HepG2 (cell line): ENCODE measurements around the gene FBF1. TPM values are rescaled to one million over a fixed set of nuclear protein-coding genes. Genes with fewer than 3 reads are reported as not detected.

Experiments
- GABPA ChIP-seq, 2 experiments: IDR thresholded peaks; 2 replicates each; pipeline ENCODE4 v1.6.1; 2011 to 2016; ENCODE audit warnings: low read depth in 2 of 2, low read length in 1 of 2, missing biosample characterization in 1 of 2, missing genetic modification characterization in 1 of 2
- HDAC2 ChIP-seq: sonication (generic); formaldehyde crosslinking; IDR thresholded peaks from 2 replicates; pipeline ENCODE4 v1.4.0; 2020; ENCODE audit warnings: missing genetic modification reagents
- HMG20B ChIP-seq: conservative IDR thresholded peaks from 2 replicates; pipeline ENCODE4 v1.6.1; 2016; ENCODE audit warnings: missing genetic modification reagents, missing compliant biosample characterization
- MIXL1 ChIP-seq: IDR thresholded peaks from 2 replicates; pipeline ENCODE4 v1.6.1; 2016
- SP140L ChIP-seq: sonication (generic); formaldehyde crosslinking; IDR thresholded peaks from 2 replicates; pipeline ENCODE4 v1.4.0; 2020; ENCODE audit warnings: missing genetic modification reagents, borderline replicate concordance
- TSC22D2 ChIP-seq: sonication (generic); formaldehyde crosslinking; IDR thresholded peaks from 2 replicates; pipeline ENCODE4 v1.5.1; 2020; ENCODE audit warnings: missing genetic modification reagents, mild to moderate bottlenecking, borderline replicate concordance
- ZMYM4 ChIP-seq: sonication (generic); formaldehyde crosslinking; IDR thresholded peaks from 2 replicates; pipeline ENCODE4 v1.8.1; 2023; ENCODE audit warnings: mild to moderate bottlenecking, missing genetic modification reagents
- ZNF256 ChIP-seq: sonication (generic); formaldehyde crosslinking; conservative IDR thresholded peaks from 2 replicates; pipeline ENCODE4 v1.4.0; 2020; ENCODE audit warnings: missing genetic modification reagents
- ZNF329 ChIP-seq: sonication (generic); formaldehyde crosslinking; IDR thresholded peaks from 2 replicates; pipeline ENCODE4 v1.9.0; 2021; ENCODE audit warnings: low read depth, mild to moderate bottlenecking, missing genetic modification reagents
- ZNF331 ChIP-seq: sonication (generic); formaldehyde crosslinking; IDR thresholded peaks from 2 replicates; pipeline ENCODE4 v1.4.0; 2020; ENCODE audit warnings: missing genetic modification reagents
- ZNF383 ChIP-seq: sonication (generic); formaldehyde crosslinking; IDR thresholded peaks from 2 replicates; pipeline ENCODE4 v1.4.0; 2020; ENCODE audit warnings: missing genetic modification reagents, mild to moderate bottlenecking, borderline replicate concordance
- ZNF44 ChIP-seq: sonication (generic); formaldehyde crosslinking; IDR thresholded peaks from 2 replicates; pipeline ENCODE4 v1.5.1; 2020; ENCODE audit warnings: mild to moderate bottlenecking, missing genetic modification reagents
- ZNF552 ChIP-seq: sonication (generic); formaldehyde crosslinking; IDR thresholded peaks from 2 replicates; pipeline ENCODE4 v1.9.0; 2022; ENCODE audit warnings: missing genetic modification reagents, mild to moderate bottlenecking, borderline replicate concordance
- ZNF614 ChIP-seq: IDR thresholded peaks from 2 replicates; pipeline ENCODE4 v1.6.1; 2018; ENCODE audit warnings: missing biosample characterization, missing genetic modification reagents, inconsistent platforms, borderline replicate concordance
- ZNF737 ChIP-seq: sonication (generic); formaldehyde crosslinking; IDR thresholded peaks from 2 replicates; pipeline ENCODE4 v1.5.0; 2020; ENCODE audit warnings: missing genetic modification reagents, mild to moderate bottlenecking, borderline replicate concordance
- ZNF883 ChIP-seq: sonication (generic); formaldehyde crosslinking; IDR thresholded peaks from 2 replicates; pipeline ENCODE4 v1.5.1; 2020; ENCODE audit warnings: mild to moderate bottlenecking, missing genetic modification reagents; ENCODE audit errors: not compliant biosample characterization
- polyA plus RNA-seq, 8 experiments: library from polyadenylated mRNA; depleted of rRNA in 3 of 8; stranded (reverse) in 7 of 8; unstranded in 1 of 8; fragments of >200 nt; fragmentation: Illumina TruSeq in 4 of 8; extraction: Trizol in 4 of 8; gene quantifications; 2 replicates each; pipeline versions ENCODE4 v1.2.1 to v1.2.3, GENCODE V29; 2011 to 2016; ENCODE audit warnings: low read depth in 4 of 8, missing spikeins in 1 of 8, mixed read lengths in 1 of 8; ENCODE audit not compliant: insufficient read depth in 1 of 8
- total RNA-seq, 5 experiments: library from RNA; depleted of rRNA; stranded (reverse); fragments of >200 nt; fragmentation: Illumina TruSeq; extraction: Trizol; gene quantifications; 2 replicates each; pipeline ENCODE4 v1.2.3, GENCODE V29; 2016; ENCODE audit warnings: low read depth in 1 of 5
- TF ChIP-seq, protein P1 (sequence below): IDR thresholded peaks from 2 replicates; pipeline ENCODE4 v1.6.1; 2016; ENCODE audit warnings: missing compliant biosample characterization, missing genetic modification reagents, borderline replicate concordance
- TF ChIP-seq, protein P2 (sequence below): sonication (generic); formaldehyde crosslinking; IDR thresholded peaks from 2 replicates; pipeline ENCODE4 v1.5.0; 2020; ENCODE audit warnings: mild to moderate bottlenecking, missing genetic modification reagents, borderline replicate concordance
- TF ChIP-seq, protein P3 (sequence below): sonication (generic); formaldehyde crosslinking; conservative IDR thresholded peaks from 2 replicates; pipeline ENCODE4 v1.4.0; 2020; ENCODE audit warnings: missing genetic modification reagents

FBF1 gene
- total and polyA plus RNA-seq, 2 of the 13 experiments (the other 11 are each of a cell fraction or from before 2014, with no cell fraction given): 2.4 to 8.1 TPM

DNA sequence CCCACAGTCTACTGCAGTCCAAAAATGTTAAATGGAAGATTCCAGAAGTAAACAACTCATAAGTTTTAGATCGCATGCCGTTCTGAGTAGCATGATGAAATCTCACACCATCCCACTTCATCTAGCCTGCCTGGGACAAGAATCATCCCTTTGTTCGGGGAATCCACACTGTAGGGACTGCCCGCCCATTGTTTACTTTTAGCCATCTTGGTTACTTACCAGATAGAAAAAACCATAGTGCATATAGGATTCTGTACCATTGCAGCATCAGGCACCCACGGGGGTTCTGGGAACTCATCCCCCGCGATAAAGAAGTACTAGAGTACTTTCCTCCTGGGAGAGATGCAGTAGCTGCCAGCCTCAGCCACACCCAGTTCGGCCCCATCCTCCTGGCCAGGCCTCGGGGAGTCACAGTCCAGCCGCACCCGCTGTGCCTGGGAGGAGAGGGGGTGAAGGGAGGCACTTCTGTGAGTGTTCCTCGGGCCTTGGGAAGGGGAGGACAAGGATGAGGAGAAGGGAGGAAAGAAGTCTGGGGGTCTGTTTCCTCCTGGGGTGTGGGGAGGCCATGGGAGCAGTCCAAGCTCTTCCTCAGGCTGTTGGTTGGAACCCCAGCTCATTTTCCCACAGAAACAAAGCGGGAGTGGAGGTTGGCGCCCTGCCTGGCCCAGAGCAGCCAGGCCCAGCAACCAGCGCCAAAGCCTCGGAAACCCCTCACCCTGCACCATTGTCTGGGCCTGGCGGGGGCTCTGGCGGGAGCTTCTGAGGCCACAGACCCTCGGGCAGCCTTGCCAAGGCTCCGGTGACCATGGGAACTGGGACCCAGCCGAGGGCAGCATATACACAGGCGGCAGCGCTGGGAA is 71.3 kb downstream of the FBF1 start (continued):
- TF ChIP-seq ZNF552: no peak
- no peak for TF ChIP-seq ZNF737 (CRISPR knock-in tag)
- no peak for TF ChIP-seq ZNF883
- peak; percentile 48; the same call in 1 of the 2 replicates for TF ChIP-seq SP140L
- TF ChIP-seq, protein P1, sequence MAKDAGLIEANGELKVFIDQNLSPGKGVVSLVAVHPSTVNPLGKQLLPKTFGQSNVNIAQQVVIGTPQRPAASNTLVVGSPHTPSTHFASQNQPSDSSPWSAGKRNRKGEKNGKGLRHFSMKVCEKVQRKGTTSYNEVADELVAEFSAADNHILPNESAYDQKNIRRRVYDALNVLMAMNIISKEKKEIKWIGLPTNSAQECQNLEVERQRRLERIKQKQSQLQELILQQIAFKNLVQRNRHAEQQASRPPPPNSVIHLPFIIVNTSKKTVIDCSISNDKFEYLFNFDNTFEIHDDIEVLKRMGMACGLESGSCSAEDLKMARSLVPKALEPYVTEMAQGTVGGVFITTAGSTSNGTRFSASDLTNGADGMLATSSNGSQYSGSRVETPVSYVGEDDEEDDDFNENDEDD (CRISPR knock-in tag): peak; percentile 84
- 0 out of 2 replicates have a peak, but pooled peaks have one; percentile 71 for TF ChIP-seq HMG20B
- TF ChIP-seq ZNF614: 0 out of 2 replicates have a peak, but pooled peaks have one; percentile 17
- peak; percentile 82 for TF ChIP-seq HDAC2 (CRISPR knock-in tag)
- TF ChIP-seq ZNF44: no peak; the same call in 1 of the 2 replicates
- TF ChIP-seq GABPA (IDR thresholded peaks at IDR 0.05; ENCODE audit: low read depth, low read length): no peak
- no peak for TF ChIP-seq GABPA (CRISPR knock-in tag; IDR thresholded peaks at IDR 0.05; ENCODE audit: low read depth)
- TF ChIP-seq, protein P2, sequence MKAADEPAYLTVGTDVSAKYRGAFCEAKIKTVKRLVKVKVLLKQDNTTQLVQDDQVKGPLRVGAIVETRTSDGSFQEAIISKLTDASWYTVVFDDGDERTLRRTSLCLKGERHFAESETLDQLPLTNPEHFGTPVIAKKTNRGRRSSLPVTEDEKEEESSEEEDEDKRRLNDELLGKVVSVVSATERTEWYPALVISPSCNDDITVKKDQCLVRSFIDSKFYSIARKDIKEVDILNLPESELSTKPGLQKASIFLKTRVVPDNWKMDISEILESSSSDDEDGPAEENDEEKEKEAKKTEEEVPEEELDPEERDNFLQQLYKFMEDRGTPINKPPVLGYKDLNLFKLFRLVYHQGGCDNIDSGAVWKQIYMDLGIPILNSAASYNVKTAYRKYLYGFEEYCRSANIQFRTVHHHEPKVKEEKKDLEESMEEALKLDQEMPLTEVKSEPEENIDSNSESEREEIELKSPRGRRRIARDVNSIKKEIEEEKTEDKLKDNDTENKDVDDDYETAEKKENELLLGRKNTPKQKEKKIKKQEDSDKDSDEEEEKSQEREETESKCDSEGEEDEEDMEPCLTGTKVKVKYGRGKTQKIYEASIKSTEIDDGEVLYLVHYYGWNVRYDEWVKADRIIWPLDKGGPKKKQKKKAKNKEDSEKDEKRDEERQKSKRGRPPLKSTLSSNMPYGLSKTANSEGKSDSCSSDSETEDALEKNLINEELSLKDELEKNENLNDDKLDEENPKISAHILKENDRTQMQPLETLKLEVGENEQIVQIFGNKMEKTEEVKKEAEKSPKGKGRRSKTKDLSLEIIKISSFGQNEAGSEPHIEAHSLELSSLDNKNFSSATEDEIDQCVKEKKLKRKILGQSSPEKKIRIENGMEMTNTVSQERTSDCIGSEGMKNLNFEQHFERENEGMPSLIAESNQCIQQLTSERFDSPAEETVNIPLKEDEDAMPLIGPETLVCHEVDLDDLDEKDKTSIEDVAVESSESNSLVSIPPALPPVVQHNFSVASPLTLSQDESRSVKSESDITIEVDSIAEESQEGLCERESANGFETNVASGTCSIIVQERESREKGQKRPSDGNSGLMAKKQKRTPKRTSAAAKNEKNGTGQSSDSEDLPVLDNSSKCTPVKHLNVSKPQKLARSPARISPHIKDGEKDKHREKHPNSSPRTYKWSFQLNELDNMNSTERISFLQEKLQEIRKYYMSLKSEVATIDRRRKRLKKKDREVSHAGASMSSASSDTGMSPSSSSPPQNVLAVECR (CRISPR knock-in tag): peak; percentile 61; the same call in 1 of the 2 replicates
- peak; percentile 83 for TF ChIP-seq ZNF331 (CRISPR knock-in tag)
- TF ChIP-seq ZNF256 (CRISPR knock-in tag): no peak
- TF ChIP-seq TSC22D2: peak; percentile 78; the same call in 1 of the 2 replicates
- peak; percentile 64; the same call in 1 of the 2 replicates for TF ChIP-seq MIXL1
- TF ChIP-seq ZMYM4 (CRISPR knock-in tag): peak; percentile 49
- no peak for TF ChIP-seq ZNF329 (CRISPR knock-in tag)
- TF ChIP-seq, protein P3, sequence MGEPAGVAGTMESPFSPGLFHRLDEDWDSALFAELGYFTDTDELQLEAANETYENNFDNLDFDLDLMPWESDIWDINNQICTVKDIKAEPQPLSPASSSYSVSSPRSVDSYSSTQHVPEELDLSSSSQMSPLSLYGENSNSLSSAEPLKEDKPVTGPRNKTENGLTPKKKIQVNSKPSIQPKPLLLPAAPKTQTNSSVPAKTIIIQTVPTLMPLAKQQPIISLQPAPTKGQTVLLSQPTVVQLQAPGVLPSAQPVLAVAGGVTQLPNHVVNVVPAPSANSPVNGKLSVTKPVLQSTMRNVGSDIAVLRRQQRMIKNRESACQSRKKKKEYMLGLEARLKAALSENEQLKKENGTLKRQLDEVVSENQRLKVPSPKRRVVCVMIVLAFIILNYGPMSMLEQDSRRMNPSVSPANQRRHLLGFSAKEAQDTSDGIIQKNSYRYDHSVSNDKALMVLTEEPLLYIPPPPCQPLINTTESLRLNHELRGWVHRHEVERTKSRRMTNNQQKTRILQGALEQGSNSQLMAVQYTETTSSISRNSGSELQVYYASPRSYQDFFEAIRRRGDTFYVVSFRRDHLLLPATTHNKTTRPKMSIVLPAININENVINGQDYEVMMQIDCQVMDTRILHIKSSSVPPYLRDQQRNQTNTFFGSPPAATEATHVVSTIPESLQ: no peak
- TF ChIP-seq ZNF383 (CRISPR knock-in tag): 0 out of 2 replicates have a peak, but pooled peaks have one; percentile 73
